ENCODE results near the gene GGT6. TPM values are rescaled to one million over a fixed set of nuclear protein-coding genes. Genes with fewer than 3 reads are reported as not detected.

GGT6 gene
- polyA plus RNA-seq, 1 donor, result 6.3 TPM

DNA sequence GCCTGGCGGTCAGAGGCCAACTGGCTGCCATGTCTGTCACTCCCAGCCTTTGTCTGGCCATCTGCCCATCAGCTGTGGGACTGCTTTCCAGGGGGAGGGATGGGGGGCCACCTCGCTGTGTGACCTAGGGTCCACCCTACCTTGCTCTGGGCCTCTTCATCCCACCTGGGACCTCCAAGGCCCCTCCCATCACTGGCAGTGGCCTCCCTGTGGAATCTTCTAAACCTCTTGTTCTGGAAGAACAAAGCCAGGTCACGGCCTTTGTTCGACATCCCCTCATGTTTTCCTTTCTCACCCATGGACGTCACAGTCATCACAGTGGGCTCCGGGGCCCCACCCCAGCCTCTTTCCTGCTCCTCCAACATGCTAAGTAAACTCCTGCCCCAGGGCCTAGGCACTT, 37.7 kb downstream of the GGT6 start:
- DNase-seq, result no peak

DNA sequence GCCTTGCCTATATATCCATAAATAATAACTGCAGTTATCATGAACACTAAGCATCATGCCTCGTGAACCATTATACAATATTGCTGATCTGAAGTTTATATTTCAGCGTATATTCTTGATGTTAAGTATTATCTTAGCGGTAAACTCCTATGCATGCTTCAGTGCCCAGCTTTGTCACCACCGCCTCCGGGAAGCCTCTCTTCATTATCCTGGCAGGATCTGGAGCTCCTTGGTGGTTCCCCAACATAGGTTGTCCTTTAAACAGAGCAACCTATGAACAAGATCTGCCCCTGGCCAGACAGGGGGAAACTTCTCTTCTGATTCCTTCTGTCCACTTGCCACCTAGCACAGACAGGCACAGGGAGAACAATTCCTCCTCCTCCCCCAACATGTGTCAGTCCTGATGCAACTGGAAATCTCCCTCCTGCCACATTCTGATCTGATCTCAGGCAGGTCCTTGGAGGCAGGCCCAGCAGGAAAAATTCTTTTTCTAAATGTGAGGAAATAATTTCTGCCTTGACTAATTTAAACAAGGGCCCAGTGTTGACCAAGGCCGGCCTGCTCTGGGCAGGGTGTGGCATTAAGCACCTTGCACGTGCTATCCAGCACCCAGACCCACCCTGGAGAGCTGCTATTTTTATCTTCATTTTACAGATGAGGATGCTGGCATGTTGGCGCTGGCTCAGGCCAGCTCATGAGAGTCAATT, 39.3 kb downstream of the GGT6 start:
- no peak for DNase-seq

DNA sequence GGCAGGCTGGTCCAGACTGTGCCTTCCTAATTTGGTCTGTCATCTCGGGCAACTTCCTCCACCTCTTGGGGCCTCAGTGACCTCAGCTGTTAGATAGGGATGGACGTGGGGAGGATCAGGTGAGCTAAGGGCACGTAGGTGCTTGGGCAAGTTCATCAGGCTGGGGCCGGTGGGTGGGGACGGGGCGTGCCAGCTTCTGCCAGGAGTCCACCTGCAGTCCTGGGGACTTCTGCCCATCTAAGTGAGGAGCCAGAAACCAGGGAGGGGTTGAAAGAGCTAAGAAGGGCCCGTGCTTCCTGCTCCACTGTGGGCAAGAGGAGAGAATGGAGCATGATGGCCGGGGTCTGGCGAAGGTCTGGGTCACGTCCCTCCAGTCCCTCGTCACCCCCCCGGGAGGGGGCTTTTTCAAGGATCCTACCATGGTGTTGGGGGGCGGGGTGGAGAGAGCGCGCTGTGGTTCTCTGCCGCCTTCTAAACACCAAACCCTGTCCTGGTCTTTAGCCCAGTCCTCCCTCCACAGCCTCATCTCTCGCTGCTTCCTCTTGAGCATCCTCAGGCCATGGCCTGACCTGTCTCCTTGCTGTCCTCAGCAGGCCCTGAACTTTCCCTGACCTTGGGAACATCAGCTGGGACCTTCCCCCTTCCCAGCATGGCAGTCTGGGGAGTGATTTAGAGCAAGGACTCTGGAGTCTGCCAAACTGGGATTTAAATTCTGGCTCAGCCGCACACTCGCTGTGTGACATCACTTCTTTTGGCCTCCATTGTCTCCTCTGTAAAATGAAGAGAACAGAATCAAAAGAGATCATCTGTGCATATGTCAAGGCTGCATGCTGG, 40.1 kb downstream of the GGT6 start:
- DNase-seq, result no peak

GRCh38 chr17:4519361-4519788, 41.0 kb downstream of the GGT6 start:
- no peak for DNase-seq

GRCh38 chr17:4518901-4519300, 41.5 kb downstream of the GGT6 start:
- no peak for DNase-seq

- DNase-seq, result no peak
Observed at GRCh38 chr17:4516735-4517134, 43.6 kb downstream of the GGT6 start.

DNA sequence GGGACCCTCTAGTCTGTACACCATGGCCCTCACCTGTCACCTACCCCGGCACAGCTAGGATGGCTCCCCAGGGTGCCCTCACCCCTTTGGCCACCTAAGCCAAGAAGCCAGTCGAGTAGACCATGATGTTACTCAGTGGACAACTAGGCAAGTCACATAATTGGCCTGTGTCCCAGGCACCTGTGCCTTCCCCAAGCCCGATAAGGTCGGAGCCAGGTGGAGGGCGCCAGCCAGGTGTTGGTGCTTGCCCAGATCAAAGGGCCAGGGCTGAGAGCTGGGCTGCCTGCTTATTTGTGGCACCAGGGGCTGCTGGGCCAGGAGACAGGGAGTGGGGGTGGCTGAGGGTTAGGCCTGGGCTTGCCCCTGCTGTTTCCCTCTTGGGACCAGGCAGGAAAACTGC, 44.9 kb downstream of the GGT6 start:
- DNase-seq, result no peak

GRCh38 chr17:4514779-4515178, 45.6 kb downstream of the GGT6 start:
- DNase-seq, result no peak

DNA sequence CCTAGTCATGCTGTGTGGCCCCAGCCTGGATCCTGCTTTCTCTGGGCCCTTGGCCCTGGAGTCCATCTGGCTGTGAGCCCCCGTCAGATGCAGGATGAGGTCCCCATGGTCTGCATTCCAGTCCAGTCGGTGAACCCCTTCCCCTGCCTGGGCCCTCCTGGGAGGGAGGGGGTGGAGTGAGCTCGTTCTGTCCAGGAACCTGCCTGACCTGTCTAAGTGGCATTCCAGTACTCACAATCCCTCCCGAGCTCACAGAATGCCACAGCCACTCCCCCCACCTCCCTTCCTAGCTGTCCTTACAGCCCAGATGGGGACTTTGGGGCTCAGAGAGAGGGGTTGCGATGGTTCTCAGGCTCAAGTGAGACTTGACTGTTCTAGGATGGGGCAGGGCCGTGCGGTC, 46.2 kb downstream of the GGT6 start:
- DNase-seq, result no peak

DNA sequence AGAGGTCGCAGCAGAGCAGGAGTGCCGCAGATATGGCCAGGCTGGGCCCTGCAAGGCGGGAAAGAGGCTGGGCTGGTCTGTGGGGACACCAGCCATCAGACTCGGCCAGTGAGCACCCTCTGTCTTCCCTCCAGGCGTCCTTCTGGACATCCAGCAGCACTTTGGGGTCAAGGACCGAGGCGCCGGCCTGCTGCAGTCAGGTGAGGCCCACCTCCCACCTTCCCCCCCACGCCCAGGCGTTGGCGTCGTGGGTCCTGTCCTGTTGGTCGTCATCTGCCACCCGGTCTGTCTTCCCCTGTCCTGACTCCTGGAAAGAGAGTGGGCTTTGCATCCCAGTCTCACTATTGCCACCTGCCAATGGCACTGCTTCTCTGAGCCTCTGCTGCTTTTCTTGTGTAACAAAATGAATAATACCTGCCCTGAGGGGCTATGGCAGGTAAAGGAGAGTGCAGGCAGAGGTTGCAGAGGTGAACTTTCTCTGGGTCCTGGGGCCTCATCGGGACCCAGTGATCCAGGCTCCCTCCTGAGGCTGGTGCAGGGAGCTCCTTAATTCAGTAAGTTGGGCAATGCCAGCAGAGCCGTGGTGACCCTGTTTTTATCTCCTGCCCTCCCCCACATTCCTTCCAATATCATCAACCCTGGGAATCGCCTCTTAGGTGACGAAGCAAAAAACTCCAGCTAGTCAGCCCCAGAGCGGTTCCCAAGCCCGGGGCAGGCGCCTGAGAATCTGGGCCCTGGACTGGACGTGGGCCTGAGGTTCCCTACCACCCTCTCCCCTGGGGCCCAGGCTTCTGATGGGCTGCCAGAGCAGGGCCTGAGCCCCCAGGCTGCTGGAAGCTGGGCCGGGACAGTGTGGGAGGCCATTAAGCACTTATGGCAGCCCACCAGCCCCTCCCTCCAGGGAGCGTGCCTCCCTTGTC, 47.0 kb downstream of the GGT6 start:
- no peak for DNase-seq

GRCh38 chr17:4512156-4513112, 47.9 kb downstream of the GGT6 start:
- DNase-seq, result no peak

- DNase-seq, result no peak
Observed at GRCh38 chr17:4511199-4511932, 49.0 kb downstream of the GGT6 start.

DNA sequence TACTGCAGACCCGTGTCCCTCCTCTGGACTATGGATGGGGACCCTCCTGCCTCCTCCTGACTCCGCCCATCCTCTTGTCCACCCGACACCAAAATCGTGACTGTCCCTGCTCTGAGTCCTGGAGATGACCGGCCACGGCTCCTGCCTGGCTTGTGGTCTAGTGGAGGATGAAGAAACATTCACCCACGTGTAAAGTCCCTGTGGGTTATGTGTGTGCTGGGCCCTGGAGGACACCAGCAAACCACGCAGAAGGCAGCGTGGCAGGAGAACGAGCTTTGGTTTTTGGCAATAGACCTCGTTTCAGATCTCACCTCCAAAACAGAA, 49.8 kb downstream of the GGT6 start:
- no peak for DNase-seq

DNA sequence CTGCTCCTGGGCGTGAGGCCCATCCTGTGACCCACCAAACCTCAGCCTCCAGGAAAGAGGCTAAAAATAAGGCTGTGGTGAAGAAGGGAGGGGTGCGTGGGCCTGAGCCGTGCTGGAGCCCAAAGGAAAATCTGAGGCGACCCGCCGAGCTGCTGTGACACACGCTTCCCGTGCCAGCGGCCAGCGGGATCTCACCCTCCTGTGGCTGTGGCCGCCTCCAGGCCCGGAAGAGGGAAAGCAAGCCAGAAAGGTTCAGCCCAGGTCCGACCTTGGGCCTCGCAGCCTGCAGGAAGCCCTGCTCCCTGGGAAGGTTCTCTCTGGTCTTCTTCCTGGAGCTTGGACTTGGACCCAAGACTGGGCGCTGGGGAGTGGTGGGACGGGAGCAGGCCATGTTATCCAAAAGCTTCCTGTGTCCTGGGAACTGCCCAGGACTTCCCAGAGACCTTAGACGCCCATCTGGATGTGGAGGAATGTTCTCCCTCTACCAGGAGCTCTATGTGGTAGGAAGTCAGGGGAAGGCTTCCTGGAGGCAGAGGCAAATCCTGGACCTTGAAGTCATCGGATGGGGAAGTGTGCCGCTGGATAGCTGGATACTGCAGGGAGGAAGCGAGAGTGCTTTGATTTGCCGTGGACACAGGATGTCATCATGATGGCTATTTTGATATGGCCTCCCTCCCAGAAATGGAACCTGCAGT, 50.3 kb downstream of the GGT6 start:
- no peak for DNase-seq

GRCh38 chr17:4509401-4509800, 51.0 kb downstream of the GGT6 start:
- no peak for DNase-seq

DNA sequence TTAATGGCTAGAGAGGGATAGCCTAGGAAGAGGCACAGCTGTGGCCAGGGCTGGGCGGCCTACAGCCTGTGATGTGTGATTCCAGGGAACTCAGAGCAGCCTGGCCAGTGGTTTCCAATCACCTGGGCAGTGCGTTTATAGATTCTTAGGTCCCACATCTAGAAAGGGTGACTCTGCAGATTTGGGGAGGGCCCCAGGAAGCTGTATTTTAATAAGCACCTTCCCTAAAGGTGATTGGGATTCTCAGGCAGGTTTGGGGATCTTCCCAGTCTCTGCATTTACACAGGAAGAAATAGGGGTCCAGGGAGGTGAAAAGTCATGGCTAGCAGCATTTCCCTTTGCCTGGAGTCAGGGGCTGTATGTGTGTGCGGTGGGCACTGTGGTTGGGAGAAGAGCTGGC, 52.2 kb downstream of the GGT6 start:
- no peak for DNase-seq

DNA sequence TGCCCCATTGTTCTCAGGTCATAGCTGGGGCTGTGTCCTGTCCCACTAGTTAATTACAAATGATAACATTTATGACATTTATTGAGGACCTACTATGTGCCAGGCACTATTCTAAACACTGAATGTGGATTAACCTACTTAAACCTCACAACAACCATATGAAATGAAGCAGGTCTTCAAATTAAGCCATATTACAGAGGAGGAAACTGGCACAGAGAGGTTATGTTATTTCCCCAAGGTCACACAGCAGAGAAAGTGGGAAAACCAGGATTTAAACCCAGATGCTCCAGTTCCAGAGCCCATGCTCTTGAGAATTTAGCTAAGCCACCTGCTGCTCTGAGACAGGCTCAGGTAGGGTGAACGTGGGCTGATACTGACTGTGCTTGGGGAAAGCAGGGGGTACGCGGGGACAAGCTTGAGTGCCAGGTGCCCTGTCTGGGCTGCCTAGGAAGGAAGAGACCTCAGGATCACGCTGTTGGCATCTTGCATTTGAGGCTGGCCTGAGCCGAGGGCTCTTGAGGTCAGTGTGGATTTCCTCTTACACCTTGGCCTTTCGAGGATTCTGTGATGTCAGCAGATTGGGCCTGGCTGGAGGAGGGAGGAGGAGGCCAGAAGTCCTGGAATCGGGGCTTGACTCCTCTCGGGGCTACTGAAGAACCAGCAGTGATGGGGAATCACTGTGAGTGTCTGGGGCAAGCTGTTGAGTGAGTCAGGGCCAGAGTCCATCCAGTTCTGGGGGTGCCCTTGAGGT, 52.8 kb downstream of the GGT6 start:
- no peak for DNase-seq

All from left kidney (tissue), 2 donors.